ENCODE measurements around the gene GSAP.
A peak's percentile ranks its signal among the peaks of the same experiment; 100 is the strongest.

GSAP gene

GRCh38 chr7:77426521-77427051, 10.4 kb upstream of the GSAP start:
- no peak for DNase-seq
- TF ChIP-seq CTCF (IDR thresholded peaks at IDR 0.05; ENCODE audit: low read depth, low read length), result no peak
- no peaks in the 10 kb centered on the region for H3K9me3 ChIP-seq (ENCODE audit: severe bottlenecking)
- no peaks in the 10 kb centered on the region for H3K27me3 ChIP-seq (ENCODE audit: insufficient read depth, low read depth, severe bottlenecking)
- H3K36me3 ChIP-seq, result no peaks in the 10 kb centered on the region
- no peak overlapping the region for H3K4me3 ChIP-seq (ENCODE audit: low read depth, low read length)
- no peak overlapping the region for H3K27ac ChIP-seq

- DNase-seq, result no peak
- no peaks in the 10 kb centered on the region for H3K9me3 ChIP-seq (ENCODE audit: severe bottlenecking)
- no peaks in the 10 kb centered on the region for H3K36me3 ChIP-seq
- TF ChIP-seq CTCF (IDR thresholded peaks at IDR 0.05; ENCODE audit: low read depth, low read length), result no peak
- no peaks in the 10 kb centered on the region for H3K27me3 ChIP-seq (ENCODE audit: insufficient read depth, low read depth, severe bottlenecking)
- no peak overlapping the region for H3K27ac ChIP-seq
- H3K4me3 ChIP-seq (ENCODE audit: low read depth, low read length), result no peak overlapping the region
Measured at GRCh38 chr7:77426052-77426404, 9.9 kb upstream of the GSAP start.

DNA sequence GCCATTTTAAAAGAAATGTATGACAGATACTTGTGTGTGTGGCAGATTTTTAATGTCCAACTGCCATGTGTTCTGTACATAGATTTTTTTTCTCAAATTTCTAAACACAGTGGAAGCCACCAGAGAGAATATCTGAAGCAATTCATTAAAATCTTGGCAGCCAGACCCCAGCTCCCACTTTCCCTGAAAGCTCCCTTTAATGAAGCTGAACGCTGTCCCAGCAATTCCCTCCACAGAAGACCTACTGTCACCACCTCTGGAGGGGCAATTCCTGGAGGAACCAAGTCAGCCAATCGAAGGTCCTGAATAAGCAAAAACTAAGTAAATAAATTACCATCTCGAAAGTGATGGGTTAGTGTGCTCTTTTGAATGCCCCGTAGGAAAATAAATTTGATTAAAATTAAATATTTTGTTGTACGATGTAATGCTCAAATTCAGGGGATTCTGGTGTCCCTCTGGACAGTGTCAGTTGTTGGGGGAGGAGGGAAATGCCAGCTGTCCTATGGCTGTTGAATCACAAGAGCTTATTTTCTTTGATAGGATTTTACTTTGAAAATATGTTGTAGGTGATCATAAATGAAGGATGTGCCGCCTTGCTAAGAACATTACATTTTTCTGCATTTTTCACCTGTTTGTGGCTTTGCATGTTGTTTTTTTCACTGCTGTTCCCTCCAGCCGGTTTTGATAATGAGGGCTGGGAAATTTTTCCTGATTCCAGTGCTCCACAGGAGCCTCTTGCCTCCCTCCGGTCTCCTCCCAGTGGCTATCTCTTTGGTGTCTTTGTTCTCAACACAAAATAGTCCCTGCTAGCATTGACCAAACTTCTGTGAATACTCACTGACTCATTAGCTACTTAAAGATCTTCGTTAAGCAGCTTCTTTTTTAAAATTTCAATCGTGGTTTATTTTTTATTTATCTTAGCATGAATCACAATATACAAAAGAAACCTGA, 9.2 kb upstream of the GSAP start:
- no peak for DNase-seq
- no peaks in the 10 kb centered on the region for H3K9me3 ChIP-seq (ENCODE audit: severe bottlenecking)
- H3K27me3 ChIP-seq (ENCODE audit: insufficient read depth, low read depth, severe bottlenecking), result no peaks in the 10 kb centered on the region
- no peaks in the 10 kb centered on the region for H3K36me3 ChIP-seq
- H3K4me3 ChIP-seq (ENCODE audit: low read depth, low read length), result peak overlapping the region; percentile 9; the same call in 1 of the 2 replicates
- H3K27ac ChIP-seq, result peak overlapping the region; percentile 9; the same call in 1 of the 2 replicates
- TF ChIP-seq CTCF (IDR thresholded peaks at IDR 0.05; ENCODE audit: low read depth, low read length), result no peak

- DNase-seq, result no peak
- no peaks in the 10 kb centered on the region for H3K27me3 ChIP-seq (ENCODE audit: insufficient read depth, low read depth, severe bottlenecking)
Measured at GRCh38 chr7:77422500-77422899, 6.4 kb upstream of the GSAP start.

DNA sequence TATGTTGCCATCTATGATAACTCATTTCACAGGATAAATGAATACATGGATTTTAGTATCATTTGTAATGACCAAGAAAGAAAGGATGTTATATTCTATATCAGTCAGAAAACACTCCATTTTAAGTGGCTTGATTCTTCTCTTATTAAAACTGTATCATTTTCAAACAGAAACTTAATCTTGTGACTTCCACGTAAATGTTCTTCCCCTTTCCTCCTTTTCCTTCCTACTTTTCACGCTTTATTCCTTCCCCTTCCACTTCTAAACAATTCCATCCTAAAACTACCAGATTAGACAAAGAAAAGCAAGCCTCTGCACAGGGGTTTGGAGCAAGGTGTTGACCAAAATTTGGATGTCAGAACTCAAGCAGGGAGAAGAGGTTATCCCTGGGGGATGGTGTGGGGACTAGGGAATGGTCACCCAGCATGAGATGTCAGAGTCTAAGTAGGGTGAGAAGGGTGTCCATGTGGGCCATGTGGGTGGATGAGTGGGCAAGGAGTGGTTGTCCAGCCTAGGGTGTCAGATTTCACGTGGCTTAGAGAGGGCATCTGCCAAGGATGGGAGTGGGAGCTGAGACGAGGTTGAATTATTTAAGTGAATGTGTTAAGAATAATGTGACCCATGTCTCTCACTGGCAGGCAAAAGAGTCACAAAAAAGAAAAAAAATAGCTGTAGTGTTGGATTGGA, 5.0 kb upstream of the GSAP start:
- no peaks in the 10 kb centered on the region for H3K27me3 ChIP-seq (ENCODE audit: insufficient read depth, low read depth, severe bottlenecking)
- DNase-seq, result no peak
- no peaks in the 10 kb centered on the region for H3K36me3 ChIP-seq
- TF ChIP-seq CTCF (IDR thresholded peaks at IDR 0.05; ENCODE audit: low read depth, low read length), result no peak
- no peak overlapping the region for H3K4me3 ChIP-seq (ENCODE audit: low read depth, low read length)
- H3K27ac ChIP-seq, result no peak overlapping the region
- no peaks in the 10 kb centered on the region for H3K9me3 ChIP-seq (ENCODE audit: severe bottlenecking)

More at GRCh38 chr7:77422500-77422899, 6.4 kb upstream of the GSAP start:
- TF ChIP-seq CTCF (IDR thresholded peaks at IDR 0.05; ENCODE audit: low read depth, low read length), result no peak
- no peaks in the 10 kb centered on the region for H3K9me3 ChIP-seq (ENCODE audit: severe bottlenecking)
- no peak overlapping the region for H3K27ac ChIP-seq
- no peaks in the 10 kb centered on the region for H3K36me3 ChIP-seq
- H3K4me3 ChIP-seq (ENCODE audit: low read depth, low read length), result no peak overlapping the region
